Heart left ventricle (tissue), 16 donors: ENCODE measurements around the gene IFIT2. TPM values are rescaled to one million over a fixed set of nuclear protein-coding genes. Genes with fewer than 3 reads are reported as not detected.
A peak's percentile ranks its signal among the peaks of the same experiment; 100 is the strongest.

ENCODE experiments used
- ATAC-seq, 4 donors: fragments of 200-7000 bp; cut with Tn5 transposase; one replicate each; pipeline ENCODE4 v1.9.1; 2020 to 2022; ENCODE audit warnings: moderate library complexity in 4 of 4, mild to moderate bottlenecking in 3 of 4, moderate number of reproducible peaks in 1 of 4
- DNase-seq, 5 donors: peaks; one replicate each; pipeline ENCODE4 v3.0.0-alpha.2; 2020
- H3K27ac ChIP-seq, 12 donors: fragments of 200-600 bp; sonication (generic) in 4 of 12; one replicate each; pipeline versions ENCODE4 v1.5.0 to v1.8.0; 2016 to 2022; ENCODE audit warnings: mild to moderate bottlenecking in 2 of 12
- H3K27me3 ChIP-seq, 9 donors: fragments of 200-600 bp; sonication (generic) in 2 of 9; one replicate each; pipeline versions ENCODE4 v1.5.1 to v1.8.0; 2016 to 2022; ENCODE audit warnings: mild to moderate bottlenecking in 3 of 9
- H3K36me3 ChIP-seq, 9 donors: fragments of 200-600 bp; sonication (generic) in 2 of 9; one replicate each; pipeline versions ENCODE4 v1.5.0 to v1.8.0; 2018 to 2022; ENCODE audit warnings: mild to moderate bottlenecking in 2 of 9
- H3K4me1 ChIP-seq, 12 donors: fragments of 200-600 bp; sonication (generic) in 4 of 12; one replicate each; pipeline versions ENCODE4 v1.5.0 to v1.8.0; 2016 to 2022; ENCODE audit warnings: mild to moderate bottlenecking in 3 of 12
- H3K4me3 ChIP-seq, 12 donors: fragments of 200-600 bp; sonication (generic) in 4 of 12; one replicate each; pipeline versions ENCODE4 v1.5.0 to v1.8.0; 2017 to 2022; ENCODE audit warnings: mild to moderate bottlenecking in 9 of 12, moderate library complexity in 4 of 12
- H3K9me3 ChIP-seq, 12 donors: fragments of 200-600 bp; sonication (generic) in 4 of 12; one replicate each; pipeline versions ENCODE4 v1.5.0 to v1.8.0; 2016 to 2022; ENCODE audit warnings: mild to moderate bottlenecking in 1 of 12
- POLR2A ChIP-seq, 2 donors: fragments of 450-650 bp; IDR thresholded peaks; one replicate each; pipeline ENCODE4 v1.6.1; 2017; ENCODE audit warnings: antibody characterized with exemption in 2 of 2, mild to moderate bottlenecking in 2 of 2, moderate library complexity in 2 of 2
- WGBS, 4 donors: extraction: QIAGEN DNeasy Blood & Tissue Kit in 2 of 4; methylation state at CpG; one replicate each; pipeline versions ENCODE4 v1.1.5 to v1.1.7; 2013 to 2018; 5-methylcytosine and 5-hydroxymethylcytosine counted together
- intact Hi-C, 10 donors: fragments of 100-400 bp; cut with DNase I; formaldehyde crosslinking; loops; one replicate each; pipeline versions ENCODE4 v1.11.1 to v1.14.2; 2022
- polyA plus RNA-seq, 2 donors: library from polyadenylated mRNA; stranded (reverse); fragments of 200-250 nt; gene quantifications; one replicate each; pipeline ENCODE4 v1.2.3, GENCODE V29; 2013
- total RNA-seq, 9 donors: library from RNA; depleted of rRNA in 2 of 9; stranded (reverse); fragments of >200 nt in 2 of 9; fragmentation: NEBNext Ultra II Directional in 3 of 9; extraction: Animal tissue kit (Norgen Biotek cat#: 25700) in 3 of 9; gene quantifications; one replicate each; pipeline versions ENCODE4 v1.1.0 to v1.2.4, GENCODE V29; 2016 to 2023
- TF ChIP-seq, protein P1 (sequence below), 12 donors: fragments of 200-600 bp; sonication (generic) in 4 of 12; IDR thresholded peaks; one replicate each; pipeline versions ENCODE4 v1.5.0 to v1.8.0; 2018 to 2022; ENCODE audit warnings: antibody characterized with exemption in 12 of 12, mild to moderate bottlenecking in 5 of 12
- donor health status: ischemic (EF 13 %, LVEDD 7.1; RV severe dilation, severe dysfunction).
- donor health status: healthy with polysubstance abuse.
- donor health status: DM: no; HTN: yes; CAD: no.
- donor health status: DM: no; HTN: no; CAD: no.
- donor health status: ischemic (EF 25% LVEDD 6.9; RV normal size, moderate dysfunction).
- donor health status: ischemic (EF 25% LVEDD 5.7; RV mildly dilated, moderate dysfunction).
- donor health status: healthy.
- donor health status: DM: yes; HTN: yes; CAD: no.
- donor health status: ischemic (EF 35%, LVEDD 5.7; RV mildly dilated, moderate dysfunction).
- donor health status: nonischemic (EF 11% LVEDD 7.7; RV severe dilation, severe dysfunction).
- donor health status: DM: yes; HTN: yes; CAD: no.
- donor health status: PGD.
- donor health status: ischemic (EF 29% LVEDD 5.4; RV normal size, mild dysfunction).
- donor health status: nonischemic (EF 23%, LVEDD 6.1; RV moderate dilation, normal function).

IFIT2 gene
- total and polyA plus RNA-seq, 11 donors, result 2.1 to 30.2 (median 3.6) TPM

- DNase-seq (no peak), ATAC-seq (no peak)
- Histone ChIP-seq H3K9me3 (no peaks in the 10 kb centered on the region), H3K27me3 (no peaks in the 10 kb centered on the region), H3K4me3 (no peak overlapping the region), H3K36me3 (peaks cover 0 to 18% (median 4%) of the 10 kb centered on the region in 9 donors), H3K4me1 (peaks cover 3 to 67% (median 47%) of the 10 kb centered on the region in 12 donors), H3K27ac (peak overlapping the region in 2 of 12 donors; percentile 72 to 85)
- WGBS, 4 donors, result 95 to 97% (median 96%) methylated on average over 4 of the region's 4 CpGs
- intact Hi-C loops, result no loop called here
- no peak for TF ChIP-seq POLR2A (IDR thresholded peaks at IDR 0.05)
These were observed 43.6 kb downstream of the IFIT2 start for GRCh38 chr10:89345367-89346000.

GRCh38 chr10:89346405-89347254, 44.8 kb downstream of the IFIT2 start:
- ATAC-seq (peak in 3 of 4 donors; percentile 35 to 82 (median 70)), DNase-seq (peak in 1 of 5 donors; percentile 35)
- peaks cover 3 to 75% (median 56%) of the 10 kb centered on the region in 12 donors for H3K4me1 ChIP-seq
- peak overlapping the region in 11 of 12 donors; percentile 17 to 86 (median 67) for H3K27ac ChIP-seq
- intact Hi-C loops, result no loop called here
- 52 to 63% (median 60%) methylated on average over 4 of the region's 4 CpGs for WGBS, 4 donors
- no peak for TF ChIP-seq POLR2A (IDR thresholded peaks at IDR 0.05)
- TF ChIP-seq, protein P1, sequence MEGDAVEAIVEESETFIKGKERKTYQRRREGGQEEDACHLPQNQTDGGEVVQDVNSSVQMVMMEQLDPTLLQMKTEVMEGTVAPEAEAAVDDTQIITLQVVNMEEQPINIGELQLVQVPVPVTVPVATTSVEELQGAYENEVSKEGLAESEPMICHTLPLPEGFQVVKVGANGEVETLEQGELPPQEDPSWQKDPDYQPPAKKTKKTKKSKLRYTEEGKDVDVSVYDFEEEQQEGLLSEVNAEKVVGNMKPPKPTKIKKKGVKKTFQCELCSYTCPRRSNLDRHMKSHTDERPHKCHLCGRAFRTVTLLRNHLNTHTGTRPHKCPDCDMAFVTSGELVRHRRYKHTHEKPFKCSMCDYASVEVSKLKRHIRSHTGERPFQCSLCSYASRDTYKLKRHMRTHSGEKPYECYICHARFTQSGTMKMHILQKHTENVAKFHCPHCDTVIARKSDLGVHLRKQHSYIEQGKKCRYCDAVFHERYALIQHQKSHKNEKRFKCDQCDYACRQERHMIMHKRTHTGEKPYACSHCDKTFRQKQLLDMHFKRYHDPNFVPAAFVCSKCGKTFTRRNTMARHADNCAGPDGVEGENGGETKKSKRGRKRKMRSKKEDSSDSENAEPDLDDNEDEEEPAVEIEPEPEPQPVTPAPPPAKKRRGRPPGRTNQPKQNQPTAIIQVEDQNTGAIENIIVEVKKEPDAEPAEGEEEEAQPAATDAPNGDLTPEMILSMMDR (IDR thresholded peaks at IDR 0.05), result no peak
- H3K9me3 ChIP-seq, result no peaks in the 10 kb centered on the region
- no peaks in the 10 kb centered on the region for H3K27me3 ChIP-seq
- H3K4me3 ChIP-seq, result no peak overlapping the region
- H3K36me3 ChIP-seq, result peaks cover 0 to 7% (median 0%) of the 10 kb centered on the region in 9 donors

DNA sequence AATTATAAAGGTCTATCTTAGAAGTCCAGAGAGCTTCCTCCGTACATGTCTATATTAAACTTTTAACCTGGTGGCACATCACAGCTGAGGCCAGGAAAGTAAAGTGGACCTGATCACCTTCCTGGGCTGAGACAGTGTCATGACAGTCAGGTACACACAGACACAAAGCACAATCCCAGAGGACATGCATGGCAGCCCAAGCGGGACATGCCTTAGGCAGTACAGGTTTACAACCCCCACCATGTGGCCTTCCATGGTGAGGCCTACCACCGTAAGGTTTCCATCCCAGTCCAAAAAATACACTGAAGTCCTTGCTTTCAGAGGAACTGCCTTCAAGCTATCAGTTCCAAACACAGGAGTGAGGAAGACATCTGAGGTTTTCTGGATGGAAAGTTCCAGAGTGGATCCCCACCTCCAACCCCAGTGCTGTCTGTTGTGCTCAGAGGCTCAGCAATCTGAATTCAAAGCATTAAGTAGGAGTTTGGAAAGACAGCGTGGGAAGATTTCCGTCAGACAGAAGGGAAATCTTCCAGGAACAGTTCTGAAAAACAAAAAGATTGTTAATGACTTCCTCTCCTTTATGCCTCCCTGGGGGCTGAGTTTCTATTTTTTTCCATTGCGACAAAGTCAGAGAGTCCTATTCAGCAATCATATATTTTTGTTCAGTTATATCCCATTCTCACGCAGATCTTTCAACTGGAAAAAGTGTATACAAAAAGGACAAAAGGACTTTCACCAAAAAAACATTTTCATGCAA, 46.0 kb downstream of the IFIT2 start:
- Histone ChIP-seq H3K27me3 (no peaks in the 10 kb centered on the region), H3K36me3 (no peaks in the 10 kb centered on the region), H3K27ac (peak overlapping the region; percentile 38 to 86 (median 66)), H3K4me3 (no peak overlapping the region), H3K4me1 (peaks cover 3 to 76% (median 58%) of the 10 kb centered on the region in 12 donors), H3K9me3 (no peaks in the 10 kb centered on the region)
- TF ChIP-seq POLR2A (IDR thresholded peaks at IDR 0.05), result no peak
- TF ChIP-seq, protein P1 (IDR thresholded peaks at IDR 0.05), result no peak
- peak in 2 of 4 donors; percentile 48 to 57 for ATAC-seq
- peak in 2 of 5 donors; percentile 50 to 64 for DNase-seq
- intact Hi-C loops, result no loop called here
- 42 to 66% (median 53%) methylated on average over 7 of the region's 7 CpGs for WGBS, 4 donors

- peak overlapping the region; percentile 27 to 86 (median 60) for H3K27ac ChIP-seq
These were observed 46.6 kb downstream of the IFIT2 start for GRCh38 chr10:89348481-89348880.

More at GRCh38 chr10:89348481-89348880, 46.6 kb downstream of the IFIT2 start:
- DNase-seq (no peak), ATAC-seq (no peak)
- no peaks in the 10 kb centered on the region for H3K27me3 ChIP-seq
- no peak overlapping the region for H3K4me3 ChIP-seq
- H3K9me3 ChIP-seq, result peaks cover 0 to 1% (median 0%) of the 10 kb centered on the region in 12 donors
- WGBS, 4 donors, result 27 to 39% (median 31%) methylated on average over 5 of the region's 5 CpGs
- intact Hi-C loops, result no loop called here
- H3K4me1 ChIP-seq, result peaks cover 3 to 78% (median 56%) of the 10 kb centered on the region in 12 donors
- no peaks in the 10 kb centered on the region for H3K36me3 ChIP-seq
- TF ChIP-seq, protein P1 (IDR thresholded peaks at IDR 0.05), result no peak
- no peak for TF ChIP-seq POLR2A (IDR thresholded peaks at IDR 0.05)
